Measurements from ENCODE around the gene ZFHX3. TPM values are rescaled to one million over a fixed set of nuclear protein-coding genes. Genes with fewer than 3 reads are reported as not detected.

The ZFHX3 gene
- total RNA-seq, 2 donors from 2014 or later = 0.21 to 0.22 TPM

GRCh38 chr16:72983728-72984350 lies 64.1 kb downstream of the ZFHX3 start:
- Mint-ChIP-seq H3K4me3 (no peak overlapping the region), H3K27ac (no peak overlapping the region), H3K27me3 (peaks cover 4% of the 10 kb centered on the region), H3K36me3 (ENCODE audit: low read depth) (no peaks in the 10 kb centered on the region), H3K9me3 (no peaks in the 10 kb centered on the region), H3K4me1 (no peaks in the 10 kb centered on the region)
- no peak for ATAC-seq (replicated peaks)

GRCh38 chr16:72983241-72983640 lies 64.7 kb downstream of the ZFHX3 start:
- H3K27ac Mint-ChIP-seq = no peak overlapping the region
- H3K9me3 Mint-ChIP-seq = no peaks in the 10 kb centered on the region
- no peak overlapping the region for H3K4me3 Mint-ChIP-seq
- no peaks in the 10 kb centered on the region for H3K36me3 Mint-ChIP-seq (ENCODE audit: low read depth)
- peaks cover 4% of the 10 kb centered on the region for H3K27me3 Mint-ChIP-seq
- no peaks in the 10 kb centered on the region for H3K4me1 Mint-ChIP-seq
- ATAC-seq (replicated peaks) = no peak

GRCh38 chr16:72979974-72980373 lies 68.0 kb downstream of the ZFHX3 start:
- no peak for ATAC-seq (replicated peaks)
- no peaks in the 10 kb centered on the region for H3K9me3 Mint-ChIP-seq
- no peaks in the 10 kb centered on the region for H3K36me3 Mint-ChIP-seq (ENCODE audit: low read depth)

GRCh38 chr16:72978212-72978611 lies 69.7 kb downstream of the ZFHX3 start:
- H3K27me3 Mint-ChIP-seq = no peaks in the 10 kb centered on the region
- no peaks in the 10 kb centered on the region for H3K36me3 Mint-ChIP-seq (ENCODE audit: low read depth)
- no peaks in the 10 kb centered on the region for H3K4me1 Mint-ChIP-seq
- ATAC-seq (replicated peaks) = no peak
- H3K27ac Mint-ChIP-seq = no peak overlapping the region
- no peak overlapping the region for H3K4me3 Mint-ChIP-seq
- H3K9me3 Mint-ChIP-seq = no peaks in the 10 kb centered on the region

More at GRCh38 chr16:72979974-72980373, 68.0 kb downstream of the ZFHX3 start:
- Mint-ChIP-seq H3K4me1 (no peaks in the 10 kb centered on the region), H3K27me3 (peaks cover 4% of the 10 kb centered on the region), H3K4me3 (no peak overlapping the region), H3K27ac (no peak overlapping the region)

- no peak for ATAC-seq (replicated peaks)
- Mint-ChIP-seq H3K27me3 (no peaks in the 10 kb centered on the region), H3K27ac (no peak overlapping the region), H3K4me1 (no peaks in the 10 kb centered on the region), H3K9me3 (no peaks in the 10 kb centered on the region), H3K4me3 (no peak overlapping the region), H3K36me3 (ENCODE audit: low read depth) (no peaks in the 10 kb centered on the region)
Observed at GRCh38 chr16:72977127-72977526, 70.8 kb downstream of the ZFHX3 start.

GRCh38 chr16:72976438-72977064 lies 71.4 kb downstream of the ZFHX3 start:
- no peak overlapping the region for H3K4me3 Mint-ChIP-seq
- ATAC-seq (replicated peaks) = no peak
- no peaks in the 10 kb centered on the region for H3K36me3 Mint-ChIP-seq (ENCODE audit: low read depth)
- no peaks in the 10 kb centered on the region for H3K4me1 Mint-ChIP-seq
- no peaks in the 10 kb centered on the region for H3K9me3 Mint-ChIP-seq
- no peak overlapping the region for H3K27ac Mint-ChIP-seq
- no peaks in the 10 kb centered on the region for H3K27me3 Mint-ChIP-seq

- no peak for ATAC-seq (replicated peaks)
- H3K27me3 Mint-ChIP-seq = no peaks in the 10 kb centered on the region
- H3K9me3 Mint-ChIP-seq = no peaks in the 10 kb centered on the region
- no peak overlapping the region for H3K27ac Mint-ChIP-seq
- H3K36me3 Mint-ChIP-seq (ENCODE audit: low read depth) = no peaks in the 10 kb centered on the region
- no peak overlapping the region for H3K4me3 Mint-ChIP-seq
- no peaks in the 10 kb centered on the region for H3K4me1 Mint-ChIP-seq
Observed at GRCh38 chr16:72975809-72976437, 72.0 kb downstream of the ZFHX3 start.

- Mint-ChIP-seq H3K4me3 (no peak overlapping the region), H3K27ac (no peak overlapping the region), H3K4me1 (no peaks in the 10 kb centered on the region), H3K9me3 (no peaks in the 10 kb centered on the region), H3K27me3 (no peaks in the 10 kb centered on the region), H3K36me3 (ENCODE audit: low read depth) (no peaks in the 10 kb centered on the region)
- ATAC-seq (replicated peaks) = no peak
Observed at GRCh38 chr16:72974142-72974769, 73.7 kb downstream of the ZFHX3 start.

- Mint-ChIP-seq H3K4me3 (no peak overlapping the region), H3K9me3 (no peaks in the 10 kb centered on the region), H3K27me3 (no peaks in the 10 kb centered on the region), H3K4me1 (no peaks in the 10 kb centered on the region), H3K36me3 (ENCODE audit: low read depth) (no peaks in the 10 kb centered on the region), H3K27ac (no peak overlapping the region)
- no peak for ATAC-seq (replicated peaks)
Observed at GRCh38 chr16:72972878-72973571, 74.9 kb downstream of the ZFHX3 start.

- Mint-ChIP-seq H3K4me1 (no peaks in the 10 kb centered on the region), H3K27ac (no peak overlapping the region), H3K27me3 (no peaks in the 10 kb centered on the region), H3K36me3 (ENCODE audit: low read depth) (no peaks in the 10 kb centered on the region), H3K4me3 (no peak overlapping the region), H3K9me3 (no peaks in the 10 kb centered on the region)
- no peak for ATAC-seq (replicated peaks)
Observed at GRCh38 chr16:72971370-72971769, 76.6 kb downstream of the ZFHX3 start.

GRCh38 chr16:72970656-72971055 lies 77.3 kb downstream of the ZFHX3 start:
- H3K9me3 Mint-ChIP-seq = no peaks in the 10 kb centered on the region
- H3K4me1 Mint-ChIP-seq = no peaks in the 10 kb centered on the region
- ATAC-seq (replicated peaks) = no peak
- no peak overlapping the region for H3K27ac Mint-ChIP-seq
- H3K27me3 Mint-ChIP-seq = no peaks in the 10 kb centered on the region
- H3K36me3 Mint-ChIP-seq (ENCODE audit: low read depth) = no peaks in the 10 kb centered on the region
- H3K4me3 Mint-ChIP-seq = no peak overlapping the region

GRCh38 chr16:72969812-72970211 lies 78.1 kb downstream of the ZFHX3 start:
- no peaks in the 10 kb centered on the region for H3K36me3 Mint-ChIP-seq (ENCODE audit: low read depth)
- H3K4me3 Mint-ChIP-seq = no peak overlapping the region
- no peak overlapping the region for H3K27ac Mint-ChIP-seq
- no peaks in the 10 kb centered on the region for H3K27me3 Mint-ChIP-seq
- no peaks in the 10 kb centered on the region for H3K4me1 Mint-ChIP-seq
- H3K9me3 Mint-ChIP-seq = no peaks in the 10 kb centered on the region
- no peak for ATAC-seq (replicated peaks)

- Mint-ChIP-seq H3K9me3 (no peaks in the 10 kb centered on the region), H3K36me3 (ENCODE audit: low read depth) (no peaks in the 10 kb centered on the region), H3K27me3 (no peaks in the 10 kb centered on the region), H3K4me3 (no peak overlapping the region), H3K27ac (no peak overlapping the region), H3K4me1 (no peaks in the 10 kb centered on the region)
- no peak for ATAC-seq (replicated peaks)
Observed at GRCh38 chr16:72969146-72969545, 78.8 kb downstream of the ZFHX3 start.

- no peak for ATAC-seq (replicated peaks)
- H3K27ac Mint-ChIP-seq = no peak overlapping the region
- H3K4me3 Mint-ChIP-seq = no peak overlapping the region
- no peaks in the 10 kb centered on the region for H3K9me3 Mint-ChIP-seq
- no peaks in the 10 kb centered on the region for H3K27me3 Mint-ChIP-seq
- H3K4me1 Mint-ChIP-seq = no peaks in the 10 kb centered on the region
- no peaks in the 10 kb centered on the region for H3K36me3 Mint-ChIP-seq (ENCODE audit: low read depth)
Observed at GRCh38 chr16:72967941-72968340, 80.0 kb downstream of the ZFHX3 start.
